ENCODE data around the gene CEP72. TPM values are rescaled to one million over a fixed set of nuclear protein-coding genes. Genes with fewer than 3 reads are reported as not detected.
"Not testable (repeated sequence)": the region's sequence is repeated elsewhere in the genome, so short reads cannot be mapped to it uniquely, and the experiment has no call there.

The CEP72 gene
- total RNA-seq, 1 experiment from 2014 or later: 56.5 TPM

GRCh38 chr5:684751-685216, 72.6 kb downstream of the CEP72 start:
- CTCF ChIA-PET: interaction anchor here (1.7 kb wide), 1 partner anchor 91 kb away, joined by 6 read pairs; no protein-coding TSS in a partner anchor
- no peak for DNase-seq
- BruUV-seq (replicated peaks): no TSS peak
- Mint-ChIP-seq H3K27ac (ENCODE audit: unreplicated experiment) (no peak overlapping the region), H3K4me3 (ENCODE audit: low read depth, unreplicated experiment) (no peak overlapping the region), H3K9me3 (ENCODE audit: low read depth, unreplicated experiment) (no peaks in the 10 kb centered on the region), H3K4me1 (ENCODE audit: low read depth, unreplicated experiment) (no peaks in the 10 kb centered on the region), H3K36me3 (ENCODE audit: insufficient read depth, unreplicated experiment) (no peaks in the 10 kb centered on the region), H3K27me3 (ENCODE audit: unreplicated experiment) (peaks cover 8% of the 10 kb centered on the region)
- intact Hi-C loops (cut with micrococcal nuclease; ENCODE audit: unreplicated experiment): loop anchor here (5.0 kb wide), 1 partner anchor 93 kb away; no protein-coding TSS in a partner anchor
- no peak for TF ChIP-seq CTCF (IDR thresholded peaks at IDR 0.05; ENCODE audit: unreplicated experiment)

- Mint-ChIP-seq H3K4me3 (ENCODE audit: low read depth, unreplicated experiment) (no peak overlapping the region), H3K4me1 (ENCODE audit: low read depth, unreplicated experiment) (no peaks in the 10 kb centered on the region), H3K9me3 (ENCODE audit: low read depth, unreplicated experiment) (no peaks in the 10 kb centered on the region), H3K27me3 (ENCODE audit: unreplicated experiment) (peaks cover 8% of the 10 kb centered on the region), H3K27ac (ENCODE audit: unreplicated experiment) (no peak overlapping the region), H3K36me3 (ENCODE audit: insufficient read depth, unreplicated experiment) (no peaks in the 10 kb centered on the region)
- CTCF ChIA-PET: no interaction called here
- no TSS peak for BruUV-seq (replicated peaks)
- intact Hi-C loops (cut with micrococcal nuclease; ENCODE audit: unreplicated experiment): no loop called here
- no peak for TF ChIP-seq CTCF (IDR thresholded peaks at IDR 0.05; ENCODE audit: unreplicated experiment)
- DNase-seq: no peak
These were observed 73.4 kb downstream of the CEP72 start for GRCh38 chr5:685262-686171.

- H3K4me3 Mint-ChIP-seq (ENCODE audit: low read depth, unreplicated experiment): not testable (repeated sequence)
These were observed 74.0 kb downstream of the CEP72 start for GRCh38 chr5:686172-686523.

GRCh38 chr5:686936-687335, 74.8 kb downstream of the CEP72 start:
- H3K27ac Mint-ChIP-seq (ENCODE audit: unreplicated experiment); intact Hi-C loops (cut with micrococcal nuclease; ENCODE audit: unreplicated experiment); H3K4me1 Mint-ChIP-seq (ENCODE audit: low read depth, unreplicated experiment); H3K27me3 Mint-ChIP-seq (ENCODE audit: unreplicated experiment); H3K4me3 Mint-ChIP-seq (ENCODE audit: low read depth, unreplicated experiment); H3K9me3 Mint-ChIP-seq (ENCODE audit: low read depth, unreplicated experiment); H3K36me3 Mint-ChIP-seq (ENCODE audit: insufficient read depth, unreplicated experiment); BruUV-seq (replicated peaks); CTCF ChIA-PET; DNase-seq: not testable (repeated sequence)

More at GRCh38 chr5:686172-686523, 74.0 kb downstream of the CEP72 start:
- H3K27ac Mint-ChIP-seq (ENCODE audit: unreplicated experiment); H3K36me3 Mint-ChIP-seq (ENCODE audit: insufficient read depth, unreplicated experiment); H3K9me3 Mint-ChIP-seq (ENCODE audit: low read depth, unreplicated experiment); DNase-seq; CTCF ChIA-PET; intact Hi-C loops (cut with micrococcal nuclease; ENCODE audit: unreplicated experiment); BruUV-seq (replicated peaks); H3K4me1 Mint-ChIP-seq (ENCODE audit: low read depth, unreplicated experiment); H3K27me3 Mint-ChIP-seq (ENCODE audit: unreplicated experiment): not testable (repeated sequence)

GRCh38 chr5:688348-689010, 76.3 kb downstream of the CEP72 start:
- DNase-seq; H3K36me3 Mint-ChIP-seq (ENCODE audit: insufficient read depth, unreplicated experiment); H3K9me3 Mint-ChIP-seq (ENCODE audit: low read depth, unreplicated experiment); H3K4me1 Mint-ChIP-seq (ENCODE audit: low read depth, unreplicated experiment); H3K27ac Mint-ChIP-seq (ENCODE audit: unreplicated experiment); BruUV-seq (replicated peaks); H3K27me3 Mint-ChIP-seq (ENCODE audit: unreplicated experiment); intact Hi-C loops (cut with micrococcal nuclease; ENCODE audit: unreplicated experiment); H3K4me3 Mint-ChIP-seq (ENCODE audit: low read depth, unreplicated experiment); CTCF ChIA-PET: not testable (repeated sequence)

- H3K9me3 Mint-ChIP-seq (ENCODE audit: low read depth, unreplicated experiment); DNase-seq; H3K27ac Mint-ChIP-seq (ENCODE audit: unreplicated experiment); H3K4me1 Mint-ChIP-seq (ENCODE audit: low read depth, unreplicated experiment); H3K36me3 Mint-ChIP-seq (ENCODE audit: insufficient read depth, unreplicated experiment); H3K4me3 Mint-ChIP-seq (ENCODE audit: low read depth, unreplicated experiment); BruUV-seq (replicated peaks); H3K27me3 Mint-ChIP-seq (ENCODE audit: unreplicated experiment); CTCF ChIA-PET; intact Hi-C loops (cut with micrococcal nuclease; ENCODE audit: unreplicated experiment): not testable (repeated sequence)
These were observed 78.2 kb downstream of the CEP72 start for GRCh38 chr5:690293-690692.

GRCh38 chr5:691049-691448, 78.9 kb downstream of the CEP72 start:
- H3K9me3 Mint-ChIP-seq (ENCODE audit: low read depth, unreplicated experiment); H3K36me3 Mint-ChIP-seq (ENCODE audit: insufficient read depth, unreplicated experiment); H3K27me3 Mint-ChIP-seq (ENCODE audit: unreplicated experiment); H3K4me1 Mint-ChIP-seq (ENCODE audit: low read depth, unreplicated experiment); intact Hi-C loops (cut with micrococcal nuclease; ENCODE audit: unreplicated experiment); H3K4me3 Mint-ChIP-seq (ENCODE audit: low read depth, unreplicated experiment); H3K27ac Mint-ChIP-seq (ENCODE audit: unreplicated experiment); BruUV-seq (replicated peaks); CTCF ChIA-PET; DNase-seq: not testable (repeated sequence)

Measured in Calu3 (cell line).